ENCODE results near the gene RCN1.

- no peak for TF ChIP-seq POLR2AphosphoS5 (IDR thresholded peaks at IDR 0.05; ENCODE audit: low read depth, low read length)
- no peak for TF ChIP-seq POLR2A (IDR thresholded peaks at IDR 0.05; ENCODE audit: low read depth, low read length)
- TF ChIP-seq TAF1 (IDR thresholded peaks at IDR 0.05; ENCODE audit: borderline replicate concordance, low read depth, low read length), result no peak
Observed at GRCh38 chr11:32121012-32121411, 30.1 kb downstream of the RCN1 start.
